K562 (cell line): ENCODE data around the gene RSBN1L. TPM values are rescaled to one million over a fixed set of nuclear protein-coding genes. Genes with fewer than 3 reads are reported as not detected.

Experiments used
- CBFA2T3 ChIP-seq: fragments of 450-650 bp; IDR thresholded peaks from 2 replicates; pipeline ENCODE4 v1.6.1; 2017
- CEBPG ChIP-seq, 3 experiments: fragments of 200-800 bp in 1 of 3; sonication (Bioruptor generic) in 1 of 3; sonication (generic) in 1 of 3; formaldehyde crosslinking in 1 of 3; IDR thresholded peaks in 2 of 3; conservative IDR thresholded peaks in 1 of 3; 2 replicates each; pipeline versions ENCODE4 v1.6.1 to v1.8.0; 2016 to 2022; ENCODE audit warnings: missing compliant biosample characterization in 2 of 3, missing genetic modification characterization in 2 of 3, mild to moderate bottlenecking in 1 of 3, missing genetic modification reagents in 1 of 3
- CREB1 ChIP-seq, 2 experiments: sonication (generic) in 1 of 2; formaldehyde crosslinking in 1 of 2; IDR thresholded peaks; 2 replicates each; pipeline versions ENCODE4 v1.6.1 to v1.8.0; 2012 to 2022; ENCODE audit warnings: inconsistent platforms in 1 of 2, mild to moderate bottlenecking in 1 of 2, missing genetic modification reagents in 1 of 2, moderate library complexity in 1 of 2
- CTBP1 ChIP-seq: fragments of 450-650 bp; IDR thresholded peaks from 2 replicates; pipeline ENCODE4 v1.6.1; 2016; ENCODE audit warnings: borderline replicate concordance
- FOSL1 ChIP-seq: fragments of 200-800 bp; sonication (Bioruptor generic); conservative IDR thresholded peaks from 2 replicates; pipeline ENCODE4 v1.6.1; 2016; ENCODE audit warnings: missing genetic modification characterization, missing compliant biosample characterization
- MTF1 ChIP-seq: fragments of 250-450 bp; sonication (Bioruptor Pico); IDR thresholded peaks from 2 replicates; pipeline ENCODE4 v1.9.0; 2021; ENCODE audit warnings: moderate library complexity, mild to moderate bottlenecking, inconsistent platforms, borderline replicate concordance
- OTX1 ChIP-seq: fragments of 450-650 bp; formaldehyde crosslinking; IDR thresholded peaks from 2 replicates; pipeline ENCODE4 v1.4.0; 2022; ENCODE audit warnings: mild to moderate bottlenecking
- RCOR1 ChIP-seq, 2 experiments: IDR thresholded peaks; 2 replicates each; pipeline ENCODE4 v1.6.1; 2012; ENCODE audit warnings: low read depth in 2 of 2, low read length in 2 of 2, borderline replicate concordance in 1 of 2, improper control_type of control experiment in 1 of 2
- SMARCA4 ChIP-seq: fragments of 450-650 bp; IDR thresholded peaks from 2 replicates; pipeline ENCODE4 v1.6.1; 2016
- SMC3 ChIP-seq: conservative IDR thresholded peaks from 2 replicates; pipeline ENCODE4 v1.6.1; 2011; ENCODE audit warnings: low read depth, low read length, improper control_type of control experiment; ENCODE audit not compliant: insufficient read depth
- THRA ChIP-seq: fragments of 450-650 bp; IDR thresholded peaks from 2 replicates; pipeline ENCODE4 v1.6.1; 2017; ENCODE audit warnings: mild to moderate bottlenecking, moderate library complexity
- ZNF143 ChIP-seq: sonication (generic); formaldehyde crosslinking; IDR thresholded peaks from 2 replicates; pipeline ENCODE4 v1.9.0; 2022; ENCODE audit warnings: mild to moderate bottlenecking, missing genetic modification reagents
- ZNF224 ChIP-seq: sonication (generic); formaldehyde crosslinking; IDR thresholded peaks from 2 replicates; pipeline ENCODE4 v1.8.0; 2022; ENCODE audit warnings: mild to moderate bottlenecking, missing genetic modification reagents
- ZNF23 ChIP-seq: fragments of 250-450 bp; sonication (Bioruptor Pico); IDR thresholded peaks from 2 replicates; pipeline ENCODE4 v1.4.0; 2020; ENCODE audit warnings: mild to moderate bottlenecking
- ZNF408 ChIP-seq: fragments of 250-450 bp; sonication (Bioruptor Pico); IDR thresholded peaks from 2 replicates; pipeline ENCODE4 v1.4.0; 2020; ENCODE audit warnings: low read depth, mild to moderate bottlenecking, moderate library complexity
- polyA plus RNA-seq, 8 experiments: library from polyadenylated mRNA; depleted of rRNA in 4 of 8; stranded (reverse) in 5 of 8; unstranded in 3 of 8; fragments of >200 nt; fragmentation: Nextera tagmentation in 2 of 8; fragmentation: Illumina TruSeq in 1 of 8; extraction: Ambion mirVana in 2 of 8; extraction: Trizol in 1 of 8; gene quantifications; 2 replicates each; pipeline versions ENCODE4 v1.2.1 to v1.2.3, GENCODE V29; 2011 to 2014; ENCODE audit warnings: inconsistent platforms in 1 of 8, missing spikeins in 1 of 8
- total RNA-seq, 7 experiments: library from RNA; depleted of rRNA in 6 of 7; stranded (reverse); fragments of >200 nt in 6 of 7; fragmentation: Illumina TruSeq in 2 of 7; extraction: Trizol in 2 of 7; gene quantifications; 2 replicates each; pipeline versions ENCODE4 v1.2.1 to v1.2.3, GENCODE V29; 2011 to 2021; ENCODE audit warnings: low replicate concordance in 1 of 7
- TF ChIP-seq, protein P1 (sequence below): fragments of 200-600 bp; sonication (generic); IDR thresholded peaks from one replicate; pipeline ENCODE4 v1.6.1; 2012; ENCODE audit warnings: mild to moderate bottlenecking, low read depth, low read length, inconsistent platforms

Gene RSBN1L
- total and polyA plus RNA-seq, 9 of the 15 experiments (the other 6 are each of a cell fraction or from before 2014, with no cell fraction given): 6.2 to 35.2 (median 20.1) TPM

- TF ChIP-seq, protein P1, sequence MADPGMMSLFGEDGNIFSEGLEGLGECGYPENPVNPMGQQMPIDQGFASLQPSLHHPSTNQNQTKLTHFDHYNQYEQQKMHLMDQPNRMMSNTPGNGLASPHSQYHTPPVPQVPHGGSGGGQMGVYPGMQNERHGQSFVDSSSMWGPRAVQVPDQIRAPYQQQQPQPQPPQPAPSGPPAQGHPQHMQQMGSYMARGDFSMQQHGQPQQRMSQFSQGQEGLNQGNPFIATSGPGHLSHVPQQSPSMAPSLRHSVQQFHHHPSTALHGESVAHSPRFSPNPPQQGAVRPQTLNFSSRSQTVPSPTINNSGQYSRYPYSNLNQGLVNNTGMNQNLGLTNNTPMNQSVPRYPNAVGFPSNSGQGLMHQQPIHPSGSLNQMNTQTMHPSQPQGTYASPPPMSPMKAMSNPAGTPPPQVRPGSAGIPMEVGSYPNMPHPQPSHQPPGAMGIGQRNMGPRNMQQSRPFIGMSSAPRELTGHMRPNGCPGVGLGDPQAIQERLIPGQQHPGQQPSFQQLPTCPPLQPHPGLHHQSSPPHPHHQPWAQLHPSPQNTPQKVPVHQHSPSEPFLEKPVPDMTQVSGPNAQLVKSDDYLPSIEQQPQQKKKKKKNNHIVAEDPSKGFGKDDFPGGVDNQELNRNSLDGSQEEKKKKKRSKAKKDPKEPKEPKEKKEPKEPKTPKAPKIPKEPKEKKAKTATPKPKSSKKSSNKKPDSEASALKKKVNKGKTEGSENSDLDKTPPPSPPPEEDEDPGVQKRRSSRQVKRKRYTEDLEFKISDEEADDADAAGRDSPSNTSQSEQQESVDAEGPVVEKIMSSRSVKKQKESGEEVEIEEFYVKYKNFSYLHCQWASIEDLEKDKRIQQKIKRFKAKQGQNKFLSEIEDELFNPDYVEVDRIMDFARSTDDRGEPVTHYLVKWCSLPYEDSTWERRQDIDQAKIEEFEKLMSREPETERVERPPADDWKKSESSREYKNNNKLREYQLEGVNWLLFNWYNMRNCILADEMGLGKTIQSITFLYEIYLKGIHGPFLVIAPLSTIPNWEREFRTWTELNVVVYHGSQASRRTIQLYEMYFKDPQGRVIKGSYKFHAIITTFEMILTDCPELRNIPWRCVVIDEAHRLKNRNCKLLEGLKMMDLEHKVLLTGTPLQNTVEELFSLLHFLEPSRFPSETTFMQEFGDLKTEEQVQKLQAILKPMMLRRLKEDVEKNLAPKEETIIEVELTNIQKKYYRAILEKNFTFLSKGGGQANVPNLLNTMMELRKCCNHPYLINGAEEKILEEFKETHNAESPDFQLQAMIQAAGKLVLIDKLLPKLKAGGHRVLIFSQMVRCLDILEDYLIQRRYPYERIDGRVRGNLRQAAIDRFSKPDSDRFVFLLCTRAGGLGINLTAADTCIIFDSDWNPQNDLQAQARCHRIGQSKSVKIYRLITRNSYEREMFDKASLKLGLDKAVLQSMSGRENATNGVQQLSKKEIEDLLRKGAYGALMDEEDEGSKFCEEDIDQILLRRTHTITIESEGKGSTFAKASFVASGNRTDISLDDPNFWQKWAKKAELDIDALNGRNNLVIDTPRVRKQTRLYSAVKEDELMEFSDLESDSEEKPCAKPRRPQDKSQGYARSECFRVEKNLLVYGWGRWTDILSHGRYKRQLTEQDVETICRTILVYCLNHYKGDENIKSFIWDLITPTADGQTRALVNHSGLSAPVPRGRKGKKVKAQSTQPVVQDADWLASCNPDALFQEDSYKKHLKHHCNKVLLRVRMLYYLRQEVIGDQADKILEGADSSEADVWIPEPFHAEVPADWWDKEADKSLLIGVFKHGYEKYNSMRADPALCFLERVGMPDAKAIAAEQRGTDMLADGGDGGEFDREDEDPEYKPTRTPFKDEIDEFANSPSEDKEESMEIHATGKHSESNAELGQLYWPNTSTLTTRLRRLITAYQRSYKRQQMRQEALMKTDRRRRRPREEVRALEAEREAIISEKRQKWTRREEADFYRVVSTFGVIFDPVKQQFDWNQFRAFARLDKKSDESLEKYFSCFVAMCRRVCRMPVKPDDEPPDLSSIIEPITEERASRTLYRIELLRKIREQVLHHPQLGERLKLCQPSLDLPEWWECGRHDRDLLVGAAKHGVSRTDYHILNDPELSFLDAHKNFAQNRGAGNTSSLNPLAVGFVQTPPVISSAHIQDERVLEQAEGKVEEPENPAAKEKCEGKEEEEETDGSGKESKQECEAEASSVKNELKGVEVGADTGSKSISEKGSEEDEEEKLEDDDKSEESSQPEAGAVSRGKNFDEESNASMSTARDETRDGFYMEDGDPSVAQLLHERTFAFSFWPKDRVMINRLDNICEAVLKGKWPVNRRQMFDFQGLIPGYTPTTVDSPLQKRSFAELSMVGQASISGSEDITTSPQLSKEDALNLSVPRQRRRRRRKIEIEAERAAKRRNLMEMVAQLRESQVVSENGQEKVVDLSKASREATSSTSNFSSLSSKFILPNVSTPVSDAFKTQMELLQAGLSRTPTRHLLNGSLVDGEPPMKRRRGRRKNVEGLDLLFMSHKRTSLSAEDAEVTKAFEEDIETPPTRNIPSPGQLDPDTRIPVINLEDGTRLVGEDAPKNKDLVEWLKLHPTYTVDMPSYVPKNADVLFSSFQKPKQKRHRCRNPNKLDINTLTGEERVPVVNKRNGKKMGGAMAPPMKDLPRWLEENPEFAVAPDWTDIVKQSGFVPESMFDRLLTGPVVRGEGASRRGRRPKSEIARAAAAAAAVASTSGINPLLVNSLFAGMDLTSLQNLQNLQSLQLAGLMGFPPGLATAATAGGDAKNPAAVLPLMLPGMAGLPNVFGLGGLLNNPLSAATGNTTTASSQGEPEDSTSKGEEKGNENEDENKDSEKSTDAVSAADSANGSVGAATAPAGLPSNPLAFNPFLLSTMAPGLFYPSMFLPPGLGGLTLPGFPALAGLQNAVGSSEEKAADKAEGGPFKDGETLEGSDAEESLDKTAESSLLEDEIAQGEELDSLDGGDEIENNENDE: no peak
- no peak for TF ChIP-seq ZNF408
- TF ChIP-seq CEBPG (CRISPR knock-in tag; IDR thresholded peaks at IDR 0.05): no peak
- TF ChIP-seq CEBPG (tag; conservative IDR thresholded peaks at IDR 0.05 in 1 of 2, IDR thresholded peaks at IDR 0.05 in 1 of 2): no peak
- no peak for TF ChIP-seq CBFA2T3
- peak; percentile 39; the same call in 1 of the 2 replicates for TF ChIP-seq FOSL1 (tag)
- no peak for TF ChIP-seq ZNF23
- TF ChIP-seq CREB1 (IDR thresholded peaks at IDR 0.05): 0 out of 2 replicates have a peak, but pooled peaks have one; percentile 15
- TF ChIP-seq CREB1 (CRISPR knock-in tag; IDR thresholded peaks at IDR 0.05): peak; percentile 76
- TF ChIP-seq OTX1 (CRISPR knock-in tag): no peak
- TF ChIP-seq CTBP1: no peak; the same call in 1 of the 2 replicates
- no peak for TF ChIP-seq THRA
- TF ChIP-seq ZNF143 (CRISPR knock-in tag): no peak
- no peak for TF ChIP-seq SMARCA4
- TF ChIP-seq ZNF224 (CRISPR knock-in tag): no peak
- TF ChIP-seq MTF1 (CRISPR knock-in tag): no peak
- peak in 1 of 2 experiments; percentile 2; a peak in 2 of 4 replicates for TF ChIP-seq RCOR1 (IDR thresholded peaks at IDR 0.05; ENCODE audit: borderline replicate concordance in 1 of 2, low read depth in 2 of 2, low read length in 2 of 2)
- TF ChIP-seq SMC3: 0 out of 2 replicates have a peak, but pooled peaks have one; percentile 9
Observed at GRCh38 chr7:77696057-77696642, at the start of gene RSBN1L (continued).
